ENCODE data around the gene HDHD5. TPM values are rescaled to one million over a fixed set of nuclear protein-coding genes. Genes with fewer than 3 reads are reported as not detected.

The HDHD5 gene
- total and polyA plus RNA-seq, 10 donors: 25.4 to 47.6 (median 32.3) TPM

DNA sequence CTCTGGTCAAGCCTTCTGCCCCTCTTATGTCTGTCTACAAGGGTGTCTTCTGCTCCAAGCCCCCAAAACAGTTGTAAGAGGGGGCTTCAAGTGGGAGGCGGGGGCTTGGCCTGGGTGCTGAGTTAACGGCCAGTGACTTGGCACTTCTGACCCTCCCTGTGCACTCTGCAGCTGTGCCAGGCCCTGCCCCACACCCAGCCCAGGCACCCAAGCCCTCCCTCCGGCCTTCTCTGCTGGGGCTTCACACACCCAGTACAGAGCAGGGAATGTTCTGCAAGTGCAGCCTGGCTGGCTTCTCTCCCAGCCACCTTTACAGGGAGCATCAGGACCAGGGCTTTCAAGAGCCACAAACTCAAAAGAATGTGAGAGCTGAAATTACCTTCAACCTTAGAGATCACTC is 41.7 kb downstream of the HDHD5 start:
- peak; percentile 80 for DNase-seq
- WGBS, 5 donors: 43 to 68% (median 51%) methylated on average over 2 to 3 of the region's 3 CpGs
- H3K36me3 ChIP-seq: peaks cover 0 to under 1% (median 0%) of the 10 kb centered on the region in 6 donors
- H3K4me3 ChIP-seq: no peak overlapping the region
- H3K27ac ChIP-seq: peak overlapping the region in 6 of 8 donors; percentile 30 to 84 (median 66)
- H3K27me3 ChIP-seq (replicated peaks in 1 of 7): peaks cover 0 to 41% (median 31%) of the 10 kb centered on the region in 7 donors
- H3K9me3 ChIP-seq: no peaks in the 10 kb centered on the region
- TF ChIP-seq POLR2AphosphoS5 (IDR thresholded peaks at IDR 0.05) (peak in 1 of 3 donors; percentile 61), POLR2A (IDR thresholded peaks at IDR 0.05) (no peak)
- TF ChIP-seq, protein P1, sequence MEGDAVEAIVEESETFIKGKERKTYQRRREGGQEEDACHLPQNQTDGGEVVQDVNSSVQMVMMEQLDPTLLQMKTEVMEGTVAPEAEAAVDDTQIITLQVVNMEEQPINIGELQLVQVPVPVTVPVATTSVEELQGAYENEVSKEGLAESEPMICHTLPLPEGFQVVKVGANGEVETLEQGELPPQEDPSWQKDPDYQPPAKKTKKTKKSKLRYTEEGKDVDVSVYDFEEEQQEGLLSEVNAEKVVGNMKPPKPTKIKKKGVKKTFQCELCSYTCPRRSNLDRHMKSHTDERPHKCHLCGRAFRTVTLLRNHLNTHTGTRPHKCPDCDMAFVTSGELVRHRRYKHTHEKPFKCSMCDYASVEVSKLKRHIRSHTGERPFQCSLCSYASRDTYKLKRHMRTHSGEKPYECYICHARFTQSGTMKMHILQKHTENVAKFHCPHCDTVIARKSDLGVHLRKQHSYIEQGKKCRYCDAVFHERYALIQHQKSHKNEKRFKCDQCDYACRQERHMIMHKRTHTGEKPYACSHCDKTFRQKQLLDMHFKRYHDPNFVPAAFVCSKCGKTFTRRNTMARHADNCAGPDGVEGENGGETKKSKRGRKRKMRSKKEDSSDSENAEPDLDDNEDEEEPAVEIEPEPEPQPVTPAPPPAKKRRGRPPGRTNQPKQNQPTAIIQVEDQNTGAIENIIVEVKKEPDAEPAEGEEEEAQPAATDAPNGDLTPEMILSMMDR (IDR thresholded peaks at IDR 0.05 in 8 of 11, conservative IDR thresholded peaks at IDR 0.05 in 3 of 11): no peak
- intact Hi-C loops (cut with DNase I; ENCODE audit: low total_unique reads): no loop called here
- H3K4me1 ChIP-seq: peaks cover 19 to 93% (median 64%) of the 10 kb centered on the region in 6 donors

DNA sequence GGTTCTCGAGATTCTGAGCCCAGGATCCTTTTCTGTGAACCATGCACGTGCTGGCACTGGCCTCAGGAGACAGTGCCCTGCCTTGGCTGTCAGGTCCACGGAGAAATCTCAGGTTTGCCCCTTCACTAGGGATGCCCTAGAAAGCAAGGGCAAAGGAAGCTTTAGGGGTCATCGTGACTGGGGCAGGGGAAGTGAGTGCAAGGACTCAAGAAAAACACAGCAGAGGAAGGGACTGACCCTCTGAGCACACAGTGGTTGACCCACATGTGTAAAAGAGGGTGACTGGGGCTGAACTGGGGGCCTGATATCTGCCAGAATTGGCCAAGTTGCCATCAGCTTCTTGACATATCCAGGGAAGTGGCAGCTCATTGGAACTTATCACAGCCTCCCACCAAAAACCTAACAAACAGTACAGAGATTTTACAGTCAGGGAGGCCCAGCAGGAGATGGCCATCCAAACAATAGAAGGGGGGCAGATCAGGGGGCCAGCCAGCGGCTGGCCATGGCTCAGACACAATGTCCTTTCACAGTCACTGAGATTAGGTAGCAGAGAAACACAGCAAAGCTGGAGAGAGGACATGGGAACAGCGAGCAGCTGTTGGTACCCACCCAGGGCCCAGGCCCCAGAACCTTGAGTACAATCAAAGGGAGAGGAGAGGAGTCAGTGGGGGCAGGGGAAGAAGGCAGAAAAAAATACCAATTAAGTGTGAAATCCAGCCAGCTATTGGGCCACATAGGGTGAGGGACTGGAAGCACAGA is 42.3 kb downstream of the HDHD5 start:
- H3K4me3 ChIP-seq: no peak overlapping the region
- peak overlapping the region in 6 of 8 donors; percentile 30 to 84 (median 66) for H3K27ac ChIP-seq
- H3K9me3 ChIP-seq: no peaks in the 10 kb centered on the region
- H3K36me3 ChIP-seq: peaks cover 0 to 7% (median 0%) of the 10 kb centered on the region in 6 donors
- intact Hi-C loops (cut with DNase I; ENCODE audit: low total_unique reads): no loop called here
- peak; percentile 61 for DNase-seq
- H3K27me3 ChIP-seq (replicated peaks in 1 of 7): peaks cover 0 to 34% (median 24%) of the 10 kb centered on the region in 7 donors
- 33 to 53% (median 37%) methylated on average over 6 of the region's 6 CpGs for WGBS, 5 donors
- H3K4me1 ChIP-seq: peaks cover 19 to 97% (median 63%) of the 10 kb centered on the region in 6 donors
- no peak for TF ChIP-seq POLR2AphosphoS5 (IDR thresholded peaks at IDR 0.05)

DNA sequence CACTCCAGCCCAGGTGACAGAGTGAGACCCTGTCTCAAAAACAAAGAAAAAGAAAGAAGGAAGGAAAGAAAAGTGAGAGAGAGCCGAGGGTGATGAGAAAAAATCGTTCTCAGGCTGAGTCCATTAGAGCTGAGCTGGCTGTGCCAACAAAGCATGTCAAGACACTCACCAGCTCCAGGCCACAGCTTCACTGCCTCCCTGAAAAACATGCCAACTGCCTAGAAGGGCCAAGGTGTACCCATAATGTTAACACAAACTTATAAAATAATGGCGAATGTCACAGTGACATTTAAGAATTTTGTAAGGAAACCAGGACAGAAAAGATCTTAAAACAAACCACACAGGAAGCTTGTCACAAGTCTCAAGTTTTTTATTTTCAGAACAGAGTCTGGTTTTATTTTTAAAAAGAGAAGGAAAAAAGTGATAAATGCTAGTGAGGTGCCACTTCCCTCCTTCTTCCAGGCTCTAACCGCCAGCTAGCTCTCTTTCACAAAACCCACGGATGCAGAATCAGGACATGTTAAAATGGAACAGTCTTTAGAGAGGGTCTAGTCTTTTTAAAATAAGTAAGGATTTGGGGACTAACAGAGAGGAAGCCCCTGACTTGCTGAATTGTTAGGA is 43.0 kb downstream of the HDHD5 start:
- Histone ChIP-seq H3K4me3 (no peak overlapping the region), H3K27ac (peak overlapping the region in 5 of 8 donors; percentile 20 to 84 (median 73)), H3K4me1 (peaks cover 19 to 97% (median 56%) of the 10 kb centered on the region in 6 donors), H3K27me3 (replicated peaks in 1 of 7) (peaks cover 0 to 27% (median 17%) of the 10 kb centered on the region in 7 donors), H3K36me3 (peaks cover 0 to 14% (median 0%) of the 10 kb centered on the region in 6 donors), H3K9me3 (no peaks in the 10 kb centered on the region)
- DNase-seq: peak; percentile 1
- intact Hi-C loops (cut with DNase I; ENCODE audit: low total_unique reads): no loop called here
- TF ChIP-seq, protein P1 (IDR thresholded peaks at IDR 0.05 in 8 of 11, conservative IDR thresholded peaks at IDR 0.05 in 3 of 11): no peak
- TF ChIP-seq POLR2A (IDR thresholded peaks at IDR 0.05): no peak
- no peak for TF ChIP-seq POLR2AphosphoS5 (IDR thresholded peaks at IDR 0.05)
- WGBS, 5 donors: 19 to 32% (median 22%) methylated on average over 5 of the region's 5 CpGs

DNA sequence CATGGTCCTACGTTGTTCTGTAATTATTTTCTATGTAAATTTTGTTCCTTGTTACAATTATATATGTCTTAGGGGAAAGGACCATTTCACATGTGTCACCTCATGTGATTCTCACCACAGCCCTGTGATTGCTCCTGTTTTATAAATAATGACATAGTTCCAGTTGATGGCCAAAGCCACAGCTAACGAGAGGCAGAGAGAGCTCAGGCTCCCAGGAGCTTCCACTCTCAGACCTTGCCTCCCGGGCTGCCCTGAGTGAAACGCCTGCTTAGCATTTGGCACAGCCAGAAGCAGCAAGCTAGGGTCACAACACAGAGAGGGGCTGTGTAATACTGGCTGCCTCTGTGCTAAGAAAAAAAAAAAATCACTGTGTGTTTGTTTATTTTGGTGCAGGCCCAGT is 43.8 kb downstream of the HDHD5 start:
- 43 to 63% (median 49%) methylated on average over 4 of the region's 4 CpGs for WGBS, 5 donors
- Histone ChIP-seq H3K36me3 (peaks cover 0 to 22% (median 1%) of the 10 kb centered on the region in 6 donors), H3K27me3 (replicated peaks in 1 of 7) (peaks cover 0 to 19% (median 12%) of the 10 kb centered on the region in 7 donors), H3K4me1 (peaks cover 19 to 97% (median 51%) of the 10 kb centered on the region in 6 donors), H3K27ac (peak overlapping the region in 4 of 8 donors; percentile 20 to 84 (median 76)), H3K9me3 (no peaks in the 10 kb centered on the region), H3K4me3 (no peak overlapping the region)
- DNase-seq: peak; percentile 18
- no peak for TF ChIP-seq POLR2AphosphoS5 (IDR thresholded peaks at IDR 0.05)
- TF ChIP-seq, protein P1 (IDR thresholded peaks at IDR 0.05 in 8 of 11, conservative IDR thresholded peaks at IDR 0.05 in 3 of 11): no peak
- TF ChIP-seq POLR2A (IDR thresholded peaks at IDR 0.05): no peak
- intact Hi-C loops (cut with DNase I; ENCODE audit: low total_unique reads): no loop called here
